Stimulated activated CD8-positive, alpha-beta memory T cell treated with anti-CD3 and anti-CD28 coated beads, Interleukin-4, amount 100 ng/mL, for 24 hours (primary cell): ENCODE results near the gene CDC42BPB.

Source experiments
- DNase-seq: peaks from one replicate; pipeline ENCODE4 v3.0.0-alpha.2; 2020; ENCODE audit warnings: low read depth

CDC42BPB gene

GRCh38 chr14:102911991-102912761 lies 145.2 kb downstream of the CDC42BPB start:
- no peak for DNase-seq

DNA sequence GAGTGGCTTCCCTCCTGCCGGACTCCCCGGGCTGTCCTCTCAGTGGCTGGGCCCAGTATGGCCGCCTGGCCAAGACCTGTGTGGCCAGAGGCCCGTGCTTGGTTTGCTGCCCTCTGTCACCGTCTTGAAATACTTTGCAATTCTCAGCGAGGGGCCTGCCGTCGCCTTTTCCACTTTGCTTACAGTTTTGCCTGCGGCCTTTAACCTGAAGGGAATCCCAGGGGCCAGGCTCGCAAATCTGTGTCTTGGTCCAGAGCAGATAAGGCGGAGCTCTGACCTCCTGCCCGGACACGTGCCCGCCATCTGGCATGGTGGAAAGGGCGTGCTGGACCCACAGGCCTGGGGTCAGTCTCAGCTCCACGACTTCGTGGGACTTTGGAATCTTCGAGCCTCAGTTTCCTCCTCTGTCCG lies 145.8 kb downstream of the CDC42BPB start:
- no peak for DNase-seq

DNA sequence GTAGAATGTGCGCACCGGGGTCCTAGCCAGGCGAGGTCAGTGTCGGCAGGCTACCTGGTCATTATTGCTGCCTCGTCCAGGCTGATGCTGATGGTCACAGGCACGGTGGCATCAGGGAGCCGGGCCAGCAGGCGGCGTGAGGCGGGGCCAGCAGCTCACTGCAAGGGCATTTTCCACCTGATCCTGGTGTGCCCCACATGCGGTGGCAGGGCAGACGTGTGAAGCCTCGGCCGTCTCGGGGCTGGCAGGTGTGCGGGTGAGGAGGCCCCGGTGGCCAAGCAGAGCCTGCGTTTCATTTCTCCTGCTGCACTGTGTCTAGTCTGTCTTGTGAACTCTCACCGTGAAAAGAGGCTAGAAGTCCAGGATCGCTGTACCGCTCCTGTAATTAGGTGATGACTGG lies 146.9 kb downstream of the CDC42BPB start:
- DNase-seq, result no peak

DNA sequence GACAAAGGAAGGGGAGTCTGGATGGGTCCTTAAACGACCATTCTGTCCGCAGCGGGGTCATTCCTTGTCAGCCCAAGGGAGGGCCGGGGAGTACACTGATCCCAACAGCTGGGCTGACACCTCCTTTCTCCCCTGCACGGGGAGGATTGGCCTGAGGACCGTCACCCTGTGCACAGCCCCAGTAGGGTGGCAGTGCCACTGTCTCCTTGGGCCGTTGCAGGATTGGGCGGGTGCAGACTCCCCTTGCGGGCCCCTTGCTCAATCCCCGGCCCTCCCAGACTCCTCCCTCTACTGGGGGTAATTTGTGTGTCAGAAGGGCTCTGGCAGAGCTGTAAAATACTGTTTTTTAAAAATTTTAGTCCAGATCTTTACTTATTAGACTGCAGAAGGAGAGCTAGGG lies 147.4 kb downstream of the CDC42BPB start:
- DNase-seq, result no peak

DNA sequence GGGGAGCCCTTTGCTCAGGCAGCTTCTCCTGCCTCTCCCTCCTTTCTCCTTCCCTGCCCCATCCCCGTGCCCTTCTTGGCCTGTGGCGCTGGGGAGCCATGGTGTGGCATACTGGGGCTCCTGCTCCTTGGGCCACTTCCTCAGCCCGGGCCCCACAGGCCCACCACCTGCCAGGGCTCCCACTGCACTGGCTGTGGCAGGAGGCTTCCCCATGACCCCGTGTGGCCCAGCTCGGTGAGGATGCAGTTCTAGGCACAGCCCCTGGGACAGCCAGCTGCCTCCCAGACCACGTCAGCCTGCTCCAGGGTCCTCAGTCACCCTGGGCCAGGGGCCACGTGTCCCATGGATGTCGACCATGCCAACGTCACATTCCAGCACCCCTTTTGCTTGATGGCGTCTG lies 147.9 kb downstream of the CDC42BPB start:
- no peak for DNase-seq

DNA sequence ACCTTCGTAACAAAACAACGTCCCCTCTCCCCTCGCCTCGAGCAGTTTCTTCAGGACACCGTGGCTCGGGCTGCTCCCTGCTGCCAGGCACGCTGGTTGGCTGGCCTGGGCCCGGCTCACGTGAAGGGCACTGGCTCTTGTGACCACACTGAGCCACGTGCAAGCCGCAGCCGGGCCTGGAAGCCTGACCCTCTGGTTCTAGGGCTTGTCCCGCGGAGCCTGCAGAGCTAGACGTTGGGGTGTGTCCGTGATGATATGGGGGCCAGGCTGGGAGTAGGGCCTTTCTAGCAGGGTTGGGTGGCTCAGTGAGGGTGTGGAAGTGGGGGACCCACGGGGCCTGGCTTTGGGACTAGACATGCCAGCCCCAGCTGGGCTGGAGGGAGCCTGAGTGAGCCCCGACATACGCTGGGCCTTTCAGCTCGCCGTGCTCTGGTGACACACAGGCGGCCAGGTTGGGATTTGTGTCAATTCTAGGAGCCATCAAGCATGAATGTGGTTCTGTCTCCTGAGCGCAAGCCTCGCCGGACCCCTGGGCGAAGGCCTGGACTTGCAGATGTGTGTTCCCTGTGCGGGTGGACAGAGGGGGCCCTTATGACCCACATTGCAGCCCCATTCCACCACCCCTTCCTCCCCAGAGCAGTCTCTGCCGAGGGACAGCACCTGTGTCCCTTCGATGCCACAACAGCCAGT lies 148.4 kb downstream of the CDC42BPB start:
- no peak for DNase-seq

DNA sequence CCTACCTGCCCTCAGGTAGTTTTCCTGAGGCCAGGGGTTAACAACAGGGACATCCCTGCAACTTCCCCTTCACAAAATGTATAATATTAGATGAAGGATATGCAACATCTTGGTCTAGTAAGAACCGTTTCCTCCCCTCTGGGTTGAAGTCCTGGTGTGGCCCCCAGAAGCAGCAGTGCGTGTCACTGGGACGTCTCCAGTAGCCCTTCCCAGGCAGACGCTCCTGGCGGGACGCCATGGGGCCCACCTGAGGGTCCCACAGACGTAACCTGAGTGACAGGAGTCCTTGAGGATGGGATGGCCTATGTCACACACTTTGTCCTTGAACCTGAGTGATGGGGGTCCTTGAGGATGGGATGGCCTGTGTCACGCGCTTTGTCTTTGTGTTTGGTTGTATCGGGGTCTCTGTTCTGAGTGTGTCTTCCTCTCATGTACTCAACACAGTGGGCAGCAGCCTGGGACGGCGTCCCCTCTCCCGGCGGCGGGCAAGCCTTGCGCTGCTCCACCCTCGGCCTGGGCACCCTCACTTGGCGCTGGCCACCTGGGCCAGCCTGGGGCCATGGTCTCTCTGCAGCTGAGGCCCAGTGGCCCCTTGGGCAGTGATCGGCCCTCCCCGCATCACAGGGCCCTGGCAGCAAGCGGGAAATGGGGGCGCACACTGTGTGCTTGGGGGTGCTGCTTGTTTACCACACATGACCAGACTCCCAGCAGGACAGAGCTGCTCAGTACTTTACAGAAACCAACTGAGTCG lies 149.2 kb downstream of the CDC42BPB start:
- no peak for DNase-seq

DNA sequence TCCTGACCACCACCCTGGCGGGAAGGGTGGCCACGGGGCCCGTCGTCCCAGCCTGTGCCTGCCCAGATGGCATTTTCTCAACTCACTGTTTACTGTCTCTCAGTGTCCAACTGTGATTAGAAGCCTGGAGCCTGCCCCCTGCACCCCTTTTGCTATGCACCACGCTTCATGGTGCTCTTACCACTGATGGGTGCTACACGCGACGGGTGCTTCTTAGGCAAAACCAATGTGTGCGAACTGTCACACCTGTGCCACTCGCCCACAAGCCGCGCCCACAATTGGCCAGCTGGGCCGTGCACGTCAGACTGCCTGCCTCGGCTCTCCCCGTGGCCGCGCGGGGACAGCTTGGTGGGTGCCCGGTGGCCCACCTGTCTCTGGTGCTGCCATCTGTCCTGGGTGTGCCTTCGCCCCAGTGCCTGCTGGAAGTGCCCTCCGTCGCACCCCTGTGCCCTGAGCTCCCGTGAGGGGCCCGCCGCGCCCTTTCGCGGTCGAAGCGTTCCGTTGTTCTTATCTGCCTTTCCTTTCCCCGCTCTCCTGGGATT lies 150.0 kb downstream of the CDC42BPB start:
- no peak for DNase-seq

DNA sequence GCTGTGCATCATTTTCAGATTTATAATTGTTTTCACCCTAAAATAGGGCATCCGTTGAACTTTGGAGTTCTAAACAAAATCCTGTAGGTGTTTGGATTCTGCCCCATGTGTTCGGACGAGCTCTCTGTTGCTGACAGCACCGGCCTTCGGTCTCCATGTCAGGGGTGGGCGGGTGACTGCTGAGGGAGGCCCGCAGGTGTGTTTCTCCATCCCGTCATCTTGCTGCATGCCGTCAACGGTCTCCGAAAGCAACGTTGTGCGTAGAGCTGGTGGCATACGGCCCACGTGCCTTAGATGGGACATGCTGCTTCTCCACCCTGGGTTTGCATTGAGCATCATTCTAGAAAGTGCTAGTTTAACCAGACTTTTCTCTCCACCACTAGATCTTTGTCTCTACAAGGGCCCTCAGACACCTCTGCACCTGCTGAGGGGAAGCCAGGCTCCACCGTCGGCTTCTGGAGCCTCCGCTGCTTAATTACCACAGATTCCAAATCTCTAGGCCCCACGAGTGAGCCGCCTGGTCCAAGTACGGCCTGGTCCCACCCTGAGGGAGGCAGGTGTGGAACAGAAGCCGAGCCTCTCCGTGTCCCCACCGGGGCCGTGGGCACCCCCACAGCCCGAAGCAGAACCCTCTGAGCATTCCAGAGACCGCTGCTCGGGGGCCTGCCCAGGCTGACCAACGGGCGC lies 150.6 kb downstream of the CDC42BPB start:
- no peak for DNase-seq

DNA sequence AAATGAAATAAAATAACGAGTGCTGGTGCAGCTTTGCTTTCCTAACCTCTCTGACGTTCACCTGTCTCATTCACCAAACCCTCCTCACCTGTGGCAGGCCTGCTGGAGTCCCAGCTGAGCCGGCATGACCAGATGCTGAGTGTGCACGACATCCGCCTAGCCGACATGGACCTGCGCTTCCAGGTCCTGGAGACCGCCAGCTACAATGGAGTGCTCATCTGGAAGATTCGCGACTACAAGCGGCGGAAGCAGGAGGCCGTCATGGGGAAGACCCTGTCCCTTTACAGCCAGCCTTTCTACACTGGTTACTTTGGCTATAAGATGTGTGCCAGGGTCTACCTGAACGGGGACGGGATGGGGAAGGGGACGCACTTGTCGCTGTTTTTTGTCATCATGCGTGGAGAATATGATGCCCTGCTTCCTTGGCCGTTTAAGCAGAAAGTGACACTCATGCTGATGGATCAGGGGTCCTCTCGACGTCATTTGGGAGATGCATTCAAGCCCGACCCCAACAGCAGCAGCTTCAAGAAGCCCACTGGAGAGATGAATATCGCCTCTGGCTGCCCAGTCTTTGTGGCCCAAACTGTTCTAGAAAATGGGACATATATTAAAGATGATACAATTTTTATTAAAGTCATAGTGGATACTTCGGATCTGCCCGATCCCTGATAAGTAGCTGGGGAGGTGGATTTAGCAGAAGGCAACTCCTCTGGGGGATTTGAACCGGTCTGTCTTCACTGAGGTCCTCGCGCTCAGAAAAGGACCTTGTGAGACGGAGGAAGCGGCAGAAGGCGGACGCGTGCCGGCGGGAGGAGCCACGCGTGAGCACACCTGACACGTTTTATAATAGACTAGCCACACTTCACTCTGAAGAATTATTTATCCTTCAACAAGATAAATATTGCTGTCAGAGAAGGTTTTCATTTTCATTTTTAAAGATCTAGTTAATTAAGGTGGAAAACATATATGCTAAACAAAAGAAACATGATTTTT lies 151.9 kb downstream of the CDC42BPB start:
- DNase-seq, result no peak

GRCh38 chr14:102903889-102904512 lies 153.3 kb downstream of the CDC42BPB start:
- DNase-seq, result no peak

DNA sequence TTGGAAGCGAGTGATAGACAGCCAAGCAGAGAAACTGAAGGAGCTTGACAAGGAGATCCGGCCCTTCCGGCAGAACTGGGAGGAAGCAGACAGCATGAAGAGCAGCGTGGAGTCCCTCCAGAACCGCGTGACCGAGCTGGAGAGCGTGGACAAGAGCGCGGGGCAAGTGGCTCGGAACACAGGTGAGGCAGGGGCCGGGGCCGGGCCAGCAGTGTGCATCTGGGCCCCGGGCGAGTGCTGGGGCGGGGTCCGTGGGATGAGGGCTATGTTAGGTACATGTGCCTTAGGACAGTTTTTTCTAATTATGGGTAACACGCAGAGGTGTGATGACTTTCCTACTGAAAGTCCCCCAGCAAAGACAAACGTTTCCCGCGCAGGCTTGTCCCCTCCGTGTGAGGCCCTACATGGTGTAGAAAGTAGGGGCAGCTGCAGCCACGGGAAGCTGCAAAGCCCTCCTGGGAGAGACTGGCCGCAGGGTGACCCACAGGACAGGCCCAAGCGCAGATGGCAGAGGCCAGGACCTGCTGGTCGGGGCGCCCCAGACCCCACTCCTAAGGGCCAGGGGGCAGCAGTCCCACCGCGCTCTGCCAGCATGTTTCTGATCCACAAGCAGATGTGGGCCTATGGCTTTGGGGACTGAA lies 154.0 kb downstream of the CDC42BPB start:
- no peak for DNase-seq

DNA sequence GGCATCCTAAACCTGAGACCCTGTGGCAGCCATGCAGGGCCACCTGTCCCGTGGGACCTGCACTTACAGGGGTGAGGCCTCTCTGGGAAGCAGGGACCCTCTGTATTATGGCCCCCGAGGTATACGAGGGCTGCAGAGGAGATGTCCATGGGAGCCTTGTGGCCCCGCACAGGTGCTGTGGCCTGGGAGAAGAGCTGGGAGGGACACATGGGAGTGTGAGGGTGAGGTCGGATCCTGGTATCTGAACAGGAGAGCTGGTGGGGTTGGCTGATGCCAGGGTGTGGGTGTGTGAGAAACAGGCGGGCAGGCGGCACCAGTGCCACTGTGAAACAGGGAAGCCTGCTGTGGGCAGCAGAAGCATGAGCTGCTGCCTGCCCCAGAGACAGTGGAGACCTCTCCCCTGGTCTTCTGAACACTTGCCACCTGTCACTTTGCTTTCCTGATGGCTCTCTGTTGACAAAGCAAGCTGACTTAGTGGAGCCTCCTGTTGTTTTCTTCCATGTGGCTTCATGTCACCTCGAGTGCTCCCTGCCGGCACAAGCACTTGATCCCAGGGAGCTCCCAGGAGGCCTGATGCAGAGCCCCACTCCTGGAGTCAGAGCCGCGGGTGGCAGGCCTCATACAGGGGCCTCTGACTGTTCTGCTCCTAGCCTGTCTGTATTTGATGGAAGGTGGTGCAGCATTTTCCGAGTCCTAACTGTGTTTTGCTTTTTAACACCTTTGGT lies 154.7 kb downstream of the CDC42BPB start:
- DNase-seq, result no peak

DNA sequence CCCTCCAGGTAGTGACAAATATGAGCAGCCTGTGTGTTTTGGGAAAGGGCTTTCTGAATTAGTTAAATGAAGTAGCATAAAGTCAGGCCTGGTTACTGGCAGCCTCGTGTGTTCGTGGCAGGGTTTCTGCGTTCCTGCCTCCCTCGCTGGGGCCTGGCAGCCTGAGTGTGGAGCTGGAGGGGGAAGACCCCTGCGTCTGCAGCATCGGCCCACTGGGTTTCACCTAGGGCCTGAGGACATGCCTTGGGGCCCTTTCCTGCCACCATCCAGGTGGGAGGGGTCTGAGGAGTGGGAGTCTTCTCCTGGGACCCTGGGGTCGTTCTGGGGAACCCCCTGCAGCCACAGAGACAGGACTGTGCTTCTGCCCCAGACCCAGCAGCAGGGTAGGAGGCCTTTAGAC lies 155.3 kb downstream of the CDC42BPB start:
- DNase-seq, result no peak

GRCh38 chr14:102901633-102902032 lies 155.7 kb downstream of the CDC42BPB start:
- DNase-seq, result no peak

DNA sequence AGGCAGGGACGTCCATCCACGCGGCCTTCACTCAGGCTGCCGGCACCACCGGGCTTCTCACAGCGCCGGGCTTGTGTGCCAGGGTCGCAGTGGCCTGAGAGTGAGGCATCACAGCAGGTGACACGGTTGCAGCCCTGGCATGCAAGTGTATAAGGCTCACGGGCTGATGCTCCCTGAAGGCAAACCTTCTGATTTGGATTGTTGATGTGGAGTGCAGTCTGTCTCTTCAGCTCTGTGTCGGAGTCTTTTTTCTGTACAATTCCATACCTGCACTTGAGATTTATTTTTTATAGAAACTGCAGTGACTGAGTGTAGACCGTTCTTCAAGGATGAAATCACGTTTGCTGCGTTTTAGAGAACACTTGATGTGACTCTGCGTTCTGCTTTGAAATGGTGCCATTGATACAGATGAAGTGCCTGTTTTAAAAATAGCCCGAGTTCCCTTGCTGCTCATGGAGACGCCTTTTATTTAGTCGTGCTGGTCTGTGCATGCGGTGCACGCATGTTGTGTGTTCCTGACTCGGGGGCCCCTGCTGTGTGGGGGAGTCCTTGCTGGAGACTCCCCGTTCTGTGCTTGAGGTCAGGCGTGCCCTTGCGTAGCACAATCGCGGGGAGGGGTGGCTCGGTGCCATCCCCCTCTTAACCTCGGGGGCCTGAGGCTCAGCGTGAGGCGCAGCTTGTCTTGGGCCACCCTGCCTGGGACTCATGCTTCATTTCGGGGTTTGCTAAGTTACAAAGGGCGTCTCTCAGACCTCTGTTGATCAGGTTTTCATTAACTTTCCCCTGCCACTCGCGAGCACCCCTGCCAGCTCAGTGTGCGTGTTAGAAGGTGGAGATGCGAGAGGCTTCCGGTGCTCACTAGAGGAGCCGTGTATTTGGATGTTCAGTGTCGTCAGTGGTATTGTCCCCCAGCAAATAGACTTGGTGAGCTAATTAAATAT lies 156.4 kb downstream of the CDC42BPB start:
- DNase-seq, result no peak

- DNase-seq, result no peak
Observed at GRCh38 chr14:102899516-102899900, 157.8 kb downstream of the CDC42BPB start.
